HG03520 (cell line): ENCODE data around the gene DEGS2.

Source experiments
- ATAC-seq: cut with Tn5 transposase; IDR thresholded peaks from one replicate; pipeline ENCODE4 v1.9.1; 2021; ENCODE audit warnings: mild to moderate bottlenecking, moderate library complexity; ENCODE audit not compliant: unreplicated experiment

The DEGS2 gene

DNA sequence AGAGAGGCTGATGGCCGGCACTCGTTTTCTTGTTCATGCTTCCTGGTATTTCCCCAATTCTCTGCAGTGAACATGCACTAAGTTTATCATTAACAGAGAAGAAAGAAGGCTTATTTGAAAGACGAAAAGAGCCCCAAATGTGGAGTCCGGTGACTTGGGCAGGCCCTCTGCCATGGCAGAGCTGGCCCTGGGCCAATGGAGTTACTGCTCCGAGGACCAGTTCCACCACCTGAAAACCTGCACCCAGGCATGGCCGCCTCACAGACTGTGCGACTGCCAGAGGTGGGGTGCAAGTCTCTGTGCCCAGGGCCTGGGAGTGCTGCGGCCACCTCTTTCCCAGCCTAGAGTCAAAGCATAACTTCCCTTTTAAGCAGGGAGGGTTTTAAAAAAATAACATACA is 24.9 kb downstream of the DEGS2 start:
- ATAC-seq = no peak

GRCh38 chr14:100132903-100133510 is 26.4 kb downstream of the DEGS2 start:
- ATAC-seq = no peak

DNA sequence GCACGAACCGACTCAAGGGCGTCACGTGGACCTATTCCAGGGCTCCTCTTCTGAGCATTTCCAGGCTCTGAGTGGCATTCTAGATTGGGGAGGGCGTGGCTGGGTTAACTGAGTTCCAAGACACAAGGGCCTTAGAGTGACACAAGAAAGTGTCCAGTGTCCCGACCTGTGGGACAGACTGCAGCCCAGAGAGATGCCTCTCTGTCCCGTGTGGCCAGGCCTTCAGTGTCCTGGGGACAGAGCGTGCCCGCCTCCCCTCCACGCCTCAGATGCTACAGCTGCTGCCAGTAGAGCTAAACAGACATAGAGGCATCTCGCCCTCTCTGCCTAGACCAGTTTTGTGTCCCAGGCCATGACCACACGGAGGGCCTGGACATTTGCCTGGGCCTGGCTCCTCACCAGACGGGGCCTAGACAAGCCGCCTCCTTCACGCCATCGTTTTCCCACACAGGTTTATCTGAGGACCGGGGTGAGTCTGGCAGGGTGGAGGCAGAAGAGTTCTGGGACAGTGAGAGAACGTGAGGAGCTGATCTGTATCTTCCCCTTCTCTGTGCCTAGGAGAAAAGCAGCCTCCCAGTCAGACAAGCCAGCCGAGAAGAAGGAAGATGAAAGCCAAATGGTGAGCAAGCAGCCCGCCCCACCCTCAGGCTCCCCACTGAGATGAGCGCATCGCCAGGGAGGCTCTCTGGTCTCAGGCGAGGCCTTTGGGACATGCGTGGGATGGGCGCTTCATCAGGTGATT is 27.1 kb downstream of the DEGS2 start:
- no peak for ATAC-seq

DNA sequence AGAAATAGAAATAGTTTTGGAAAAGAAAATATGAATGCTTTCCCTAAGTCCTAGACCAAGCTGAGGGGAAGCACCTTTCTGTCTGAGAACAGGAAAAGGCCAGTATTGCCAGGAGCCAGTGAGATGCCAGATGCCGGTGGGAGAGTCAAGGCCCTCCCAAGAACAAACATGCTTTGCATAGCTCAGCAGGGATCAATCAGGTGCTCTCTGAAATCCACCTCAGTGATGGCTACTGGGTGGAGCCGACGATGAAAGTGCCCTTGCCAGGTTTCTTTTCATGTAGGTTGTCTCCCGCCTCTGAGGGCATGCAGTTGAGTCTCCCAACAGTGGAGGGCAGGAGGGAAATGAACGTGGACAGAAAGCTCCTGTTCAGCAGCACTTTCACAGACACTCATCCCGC is 28.3 kb downstream of the DEGS2 start:
- ATAC-seq = no peak

GRCh38 chr14:100130521-100130920 is 28.9 kb downstream of the DEGS2 start:
- ATAC-seq = no peak

DNA sequence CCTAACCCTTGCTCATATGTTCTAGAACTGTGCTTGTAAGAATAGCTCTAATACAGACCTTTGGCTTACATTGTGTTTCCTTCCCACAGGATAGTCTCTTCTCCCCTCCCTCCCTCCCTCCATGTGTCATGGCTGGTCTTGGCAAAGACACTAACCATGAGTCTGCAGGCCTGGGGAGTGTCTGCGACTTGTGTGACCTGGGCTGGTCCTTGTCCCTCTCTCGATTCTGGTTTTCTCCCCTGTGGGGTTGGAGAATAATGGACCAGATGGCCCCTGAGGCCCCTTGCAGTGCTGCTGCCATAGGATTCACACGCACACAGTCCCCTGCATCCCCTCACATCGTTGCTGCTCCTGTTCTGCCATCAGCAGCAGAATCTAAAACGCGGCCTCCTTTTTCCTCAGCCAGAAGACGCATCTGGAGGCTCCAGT is 30.3 kb downstream of the DEGS2 start:
- no peak for ATAC-seq

DNA sequence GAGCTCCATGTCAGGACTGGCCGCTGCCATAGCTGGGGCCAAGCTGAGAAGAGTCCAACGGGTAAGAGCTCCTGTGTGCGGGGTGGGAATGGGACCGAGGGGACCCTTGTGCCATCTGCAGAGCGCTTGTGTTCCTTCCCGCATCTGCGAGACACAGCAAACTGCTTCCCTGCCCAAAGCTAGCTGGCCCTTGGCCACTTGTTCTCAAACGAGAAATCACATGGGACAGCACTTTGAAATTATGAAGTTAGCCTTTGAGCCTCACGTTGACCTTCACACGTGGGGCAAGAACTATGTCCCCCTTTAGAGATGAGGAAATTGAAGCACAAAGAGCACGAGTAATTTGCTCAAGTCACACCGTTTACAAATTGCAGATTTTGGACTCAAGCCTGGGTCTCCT is 30.8 kb downstream of the DEGS2 start:
- no peak for ATAC-seq

- no peak for ATAC-seq
These were observed 31.5 kb downstream of the DEGS2 start for GRCh38 chr14:100127853-100128455.

GRCh38 chr14:100126401-100126800 is 33.0 kb downstream of the DEGS2 start:
- ATAC-seq = no peak

DNA sequence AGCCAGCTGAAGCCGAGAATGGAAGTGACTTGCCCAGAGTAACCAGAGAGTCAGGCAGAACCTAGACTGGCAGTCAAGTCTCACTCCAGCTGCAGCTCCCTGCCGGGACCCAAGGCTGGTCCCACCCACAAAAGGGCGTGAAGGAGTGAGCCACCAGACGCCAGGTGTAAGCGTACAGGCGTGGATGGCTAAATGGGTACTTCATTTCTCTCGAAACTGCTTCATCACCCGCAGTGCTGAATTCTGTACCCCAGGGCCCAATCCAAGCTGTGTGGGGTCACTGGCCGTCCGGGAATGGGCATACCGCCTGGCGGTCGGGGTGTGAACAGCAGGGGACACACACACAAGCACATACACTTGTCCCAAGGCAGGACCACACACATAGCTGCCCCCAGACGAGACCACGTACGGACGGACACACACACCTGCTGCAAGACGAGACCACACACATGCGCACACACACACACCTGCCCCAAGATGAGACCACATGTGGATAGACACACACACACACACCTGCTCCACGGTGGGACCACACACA is 34.8 kb downstream of the DEGS2 start:
- ATAC-seq = no peak

DNA sequence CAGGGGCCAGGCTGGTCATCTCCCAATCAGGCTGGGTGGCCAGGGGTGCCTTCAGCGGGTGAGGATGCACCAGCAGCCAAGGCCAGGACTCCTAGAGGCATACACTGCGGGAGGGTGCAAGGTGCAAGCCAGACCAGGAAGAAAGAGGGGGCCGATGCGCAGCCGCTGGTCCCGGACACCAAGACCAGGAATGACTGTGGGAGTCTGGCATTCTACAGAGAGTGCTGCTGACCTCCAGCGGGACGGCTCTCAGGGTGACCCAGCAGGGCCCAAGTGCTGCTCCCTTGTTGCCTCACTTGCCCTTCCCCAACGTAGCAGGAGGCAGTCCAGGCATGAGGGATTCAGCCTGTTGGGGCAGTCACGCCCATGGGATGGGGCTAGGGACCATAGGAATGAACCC is 35.8 kb downstream of the DEGS2 start:
- no peak for ATAC-seq

DNA sequence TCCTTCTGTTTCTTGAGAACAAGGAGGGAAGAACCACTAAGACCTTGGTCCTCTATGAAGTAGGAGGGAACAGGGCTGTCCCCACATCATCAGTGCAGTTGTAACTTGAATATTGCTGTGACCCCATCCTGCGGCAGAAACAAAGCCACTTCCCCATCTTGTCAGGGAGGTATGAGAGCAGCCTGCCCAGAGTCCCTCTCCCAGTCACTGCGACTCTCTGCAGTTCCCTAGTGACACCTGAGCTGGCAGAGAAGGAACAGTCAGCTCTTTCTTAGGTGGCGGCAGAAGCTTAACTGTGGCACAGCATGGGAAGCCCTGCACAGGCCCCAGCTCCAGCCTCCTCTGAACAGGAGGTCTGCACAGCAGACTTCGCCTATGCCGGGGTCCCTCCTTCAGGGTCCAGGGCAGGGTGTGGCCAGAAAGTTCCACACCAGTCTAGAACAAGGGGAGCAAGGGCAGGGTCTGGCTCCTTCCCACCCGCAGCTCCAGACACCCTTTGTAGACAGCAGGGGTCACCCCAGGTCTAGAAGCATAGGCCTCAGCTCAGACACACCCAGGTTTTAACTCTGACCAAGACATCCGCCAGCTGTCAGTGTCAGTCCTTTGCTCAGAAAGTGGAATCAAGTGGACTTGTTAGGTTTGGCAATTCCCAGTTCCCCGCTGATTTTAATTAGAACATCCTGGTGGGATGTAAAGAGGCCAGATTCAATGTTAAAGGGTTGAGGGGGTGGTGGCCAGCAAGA is 36.8 kb downstream of the DEGS2 start:
- no peak for ATAC-seq

- no peak for ATAC-seq
These were observed 37.6 kb downstream of the DEGS2 start for GRCh38 chr14:100121643-100122480.

DNA sequence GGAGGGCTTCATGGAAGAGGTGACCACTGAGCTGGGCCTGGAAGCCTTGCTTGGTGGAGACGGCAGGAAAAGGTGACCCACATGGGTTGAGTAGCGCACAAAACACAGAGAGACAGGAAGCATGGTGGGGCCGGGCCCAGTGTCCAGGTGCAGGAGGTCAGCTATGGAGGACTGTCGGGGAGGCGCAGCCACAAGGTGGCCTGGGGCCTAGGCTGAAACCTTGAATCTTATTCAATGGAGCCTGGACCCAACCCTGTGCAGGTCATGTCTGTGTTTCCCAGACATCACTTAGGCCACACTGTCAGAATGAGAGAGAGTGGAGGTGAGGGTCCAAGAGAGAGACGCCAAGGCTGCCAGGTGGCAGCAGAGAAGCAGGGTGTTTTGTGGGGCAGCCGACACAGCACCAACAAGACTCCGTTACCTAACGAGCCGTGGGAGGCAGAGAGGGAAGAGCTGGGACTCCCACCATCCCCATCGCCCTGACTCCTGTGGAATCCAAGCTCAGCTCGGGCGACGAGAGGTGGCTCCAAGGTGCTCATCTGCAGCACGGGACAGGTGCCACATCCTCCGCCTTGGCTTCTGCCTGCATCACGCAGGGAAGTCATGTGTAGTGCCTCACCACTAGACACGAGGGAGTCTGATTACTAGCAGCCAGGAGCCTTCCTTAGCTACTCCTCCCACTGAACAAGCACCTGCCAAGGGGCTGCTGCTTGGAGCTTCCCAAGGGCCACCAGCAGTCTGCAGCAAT is 38.7 kb downstream of the DEGS2 start:
- no peak for ATAC-seq

DNA sequence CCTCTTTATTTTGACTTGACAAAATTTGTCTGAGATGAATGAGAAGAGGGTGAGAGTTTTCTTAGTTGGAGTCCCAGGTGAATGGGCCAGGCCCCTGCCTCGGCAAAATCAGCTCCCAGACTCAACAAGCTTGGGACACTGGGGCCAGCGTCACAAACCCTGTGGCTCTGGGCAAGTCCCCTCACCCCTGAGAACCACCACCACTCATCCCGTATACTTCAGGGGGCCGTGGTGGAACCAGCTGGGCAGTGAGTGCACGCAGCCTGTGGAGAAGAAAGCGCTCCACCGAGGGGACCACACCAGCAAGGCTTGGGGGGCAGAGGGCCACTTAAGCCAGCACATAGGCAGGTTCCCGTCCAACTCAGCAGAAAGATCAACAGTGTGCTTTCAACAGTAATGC is 40.2 kb downstream of the DEGS2 start:
- ATAC-seq = no peak

GRCh38 chr14:100118396-100119011 is 40.9 kb downstream of the DEGS2 start:
- no peak for ATAC-seq

DNA sequence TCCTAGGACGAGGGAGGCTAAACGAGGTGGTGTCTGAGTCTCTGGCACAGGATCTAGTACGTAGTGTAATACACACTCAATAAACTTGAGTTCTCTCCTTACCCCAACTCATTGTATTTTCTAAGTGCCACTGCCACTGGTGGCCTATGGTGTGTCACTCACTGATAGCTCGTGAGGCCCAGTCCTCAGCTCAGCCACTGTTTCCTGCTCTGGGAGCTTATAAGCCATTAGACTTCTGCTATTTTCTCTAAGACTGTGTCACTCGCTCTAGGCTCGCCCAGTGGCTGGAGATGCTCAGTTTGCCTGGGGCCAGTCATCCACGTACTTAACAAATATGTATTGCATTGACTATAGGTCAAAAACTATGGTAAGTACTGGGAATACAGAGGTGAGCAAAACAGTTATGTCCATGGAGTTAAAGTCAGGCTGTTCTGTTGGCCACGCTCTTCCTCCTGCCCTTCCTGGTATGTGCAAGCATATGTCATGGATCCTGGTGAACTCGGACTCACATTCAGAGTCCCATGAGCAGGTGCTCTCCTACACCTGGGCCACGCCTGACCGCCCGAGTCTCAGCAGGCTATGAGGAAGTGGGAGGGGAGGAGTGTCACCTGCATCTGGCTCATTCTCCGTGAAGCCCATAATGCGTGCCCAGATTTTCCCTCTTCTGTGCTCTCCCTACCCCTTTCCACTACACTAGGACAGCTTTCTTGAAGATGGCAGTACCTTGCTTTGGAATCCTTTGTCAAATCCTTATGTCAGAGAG is 41.6 kb downstream of the DEGS2 start:
- ATAC-seq = no peak

DNA sequence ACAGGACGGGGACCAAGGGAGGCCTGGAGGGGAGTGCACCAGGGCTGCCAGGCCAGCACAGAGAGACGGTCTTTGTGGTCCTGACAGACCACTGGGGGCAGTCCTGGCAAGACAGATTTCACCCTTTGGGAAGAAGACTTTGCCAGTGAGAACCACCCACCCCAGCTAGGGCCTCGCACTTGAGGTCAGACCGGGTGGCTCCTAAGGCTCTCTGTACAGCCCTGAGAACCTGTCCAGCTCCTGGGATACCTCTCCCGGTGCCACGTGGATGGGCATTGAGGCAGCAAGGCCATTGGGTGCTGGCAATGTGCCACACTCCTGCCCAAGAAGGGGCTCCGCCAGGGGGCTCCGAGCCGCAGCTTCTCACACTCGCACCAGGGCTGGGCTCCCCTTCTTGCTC is 42.4 kb downstream of the DEGS2 start:
- ATAC-seq = no peak

DNA sequence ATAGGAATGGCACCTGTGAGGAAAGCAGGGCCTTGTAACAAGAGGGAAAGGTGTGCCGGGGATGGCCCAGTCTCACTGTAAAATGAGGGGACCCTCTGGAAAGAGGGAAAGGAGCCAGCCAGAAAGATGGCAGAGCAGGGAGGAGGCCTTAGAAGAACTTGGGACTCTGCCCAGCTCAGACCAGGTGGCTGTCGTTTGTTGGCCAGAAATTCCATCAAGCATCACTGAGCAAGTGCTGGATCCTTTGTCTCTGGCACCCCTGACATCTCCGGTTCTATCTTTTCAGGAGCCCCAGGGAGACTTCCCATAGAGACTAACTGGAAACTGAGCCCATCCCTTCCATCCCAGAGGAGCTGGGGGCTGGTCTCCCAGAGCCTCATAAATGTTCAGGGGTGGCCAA is 43.3 kb downstream of the DEGS2 start:
- no peak for ATAC-seq
